Measurements from ENCODE around the gene SVOP. TPM values are rescaled to one million over a fixed set of nuclear protein-coding genes. Genes with fewer than 3 reads are reported as not detected.
"Not testable (repeated sequence)": the region's sequence is repeated elsewhere in the genome, so short reads cannot be mapped to it uniquely, and the experiment has no call there.

The SVOP gene
- total and polyA plus RNA-seq, 7 donors = 0.04 to 0.45 (median 0.08) TPM; not detected in 2

GRCh38 chr12:108876550-108876949 is 144.3 kb downstream of the SVOP start:
- intact Hi-C loops (cut with DNase I) = loop anchor here in 1 of 2 donors (5.0 kb wide), 1 partner anchor 71 kb away; no protein-coding TSS in a partner anchor
- no peak overlapping the region for H3K4me3 ChIP-seq
- no peaks in the 10 kb centered on the region for H3K36me3 ChIP-seq (ENCODE audit: insufficient read depth in 1 of 2, low read depth in 1 of 2)
- H3K4me1 ChIP-seq = no peaks in the 10 kb centered on the region
- DNase-seq = no peak
- no peak overlapping the region for H3K27ac ChIP-seq
- H3K27me3 ChIP-seq (ENCODE audit: insufficient read depth in 3 of 3, low read length in 2 of 3) = no peaks in the 10 kb centered on the region
- no peaks in the 10 kb centered on the region for H3K9me3 ChIP-seq
- TF ChIP-seq, protein P1, sequence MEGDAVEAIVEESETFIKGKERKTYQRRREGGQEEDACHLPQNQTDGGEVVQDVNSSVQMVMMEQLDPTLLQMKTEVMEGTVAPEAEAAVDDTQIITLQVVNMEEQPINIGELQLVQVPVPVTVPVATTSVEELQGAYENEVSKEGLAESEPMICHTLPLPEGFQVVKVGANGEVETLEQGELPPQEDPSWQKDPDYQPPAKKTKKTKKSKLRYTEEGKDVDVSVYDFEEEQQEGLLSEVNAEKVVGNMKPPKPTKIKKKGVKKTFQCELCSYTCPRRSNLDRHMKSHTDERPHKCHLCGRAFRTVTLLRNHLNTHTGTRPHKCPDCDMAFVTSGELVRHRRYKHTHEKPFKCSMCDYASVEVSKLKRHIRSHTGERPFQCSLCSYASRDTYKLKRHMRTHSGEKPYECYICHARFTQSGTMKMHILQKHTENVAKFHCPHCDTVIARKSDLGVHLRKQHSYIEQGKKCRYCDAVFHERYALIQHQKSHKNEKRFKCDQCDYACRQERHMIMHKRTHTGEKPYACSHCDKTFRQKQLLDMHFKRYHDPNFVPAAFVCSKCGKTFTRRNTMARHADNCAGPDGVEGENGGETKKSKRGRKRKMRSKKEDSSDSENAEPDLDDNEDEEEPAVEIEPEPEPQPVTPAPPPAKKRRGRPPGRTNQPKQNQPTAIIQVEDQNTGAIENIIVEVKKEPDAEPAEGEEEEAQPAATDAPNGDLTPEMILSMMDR (IDR thresholded peaks at IDR 0.05) = no peak
- no peak for ATAC-seq
- WGBS, 3 donors = 91 to 94% (median 91%) methylated on average over 3 of the region's 3 CpGs

DNA sequence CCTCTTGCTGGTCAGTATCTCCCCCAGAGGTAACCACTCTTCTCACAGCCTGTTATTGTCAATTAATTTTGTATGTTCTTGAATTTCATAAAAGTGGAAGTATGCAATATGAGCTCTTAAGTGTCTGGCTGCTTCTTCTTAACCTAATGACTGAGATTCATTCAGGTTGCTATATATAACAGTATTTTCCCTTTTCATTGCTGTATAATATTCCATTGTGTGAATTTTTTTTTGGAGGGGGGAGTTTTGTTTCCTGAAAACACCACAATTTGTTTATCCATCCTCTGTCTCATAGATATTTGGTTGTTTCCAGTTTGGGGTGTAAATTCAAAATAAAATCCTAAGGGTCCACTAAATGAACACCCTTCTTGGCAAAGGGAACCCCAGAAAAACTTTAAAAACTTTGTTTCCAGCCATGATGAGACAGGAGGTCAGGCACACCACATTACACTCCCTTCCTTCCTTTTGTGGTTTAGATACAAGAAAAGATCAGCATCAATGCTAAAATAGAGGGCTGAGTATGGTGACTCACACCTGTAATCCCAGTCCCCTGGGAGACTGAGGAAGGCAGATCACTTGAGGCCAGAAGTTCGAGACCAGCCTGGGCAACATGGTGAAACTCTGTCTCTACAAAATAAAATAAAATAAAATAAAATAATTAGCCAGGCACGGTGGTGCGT is 145.0 kb downstream of the SVOP start:
- Histone ChIP-seq H3K4me1 (no peaks in the 10 kb centered on the region), H3K4me3 (no peak overlapping the region), H3K36me3 (ENCODE audit: insufficient read depth in 1 of 2, low read depth in 1 of 2) (no peaks in the 10 kb centered on the region), H3K27me3 (ENCODE audit: insufficient read depth in 3 of 3, low read length in 2 of 3) (no peaks in the 10 kb centered on the region), H3K9me3 (no peaks in the 10 kb centered on the region), H3K27ac (no peak overlapping the region)
- WGBS, 3 donors = 77 to 82% (median 80%) methylated on average over 3 of the region's 3 CpGs
- intact Hi-C loops (cut with DNase I) = loop anchor here in 1 of 2 donors (5.0 kb wide), 1 partner anchor 71 kb away; no protein-coding TSS in a partner anchor
- TF ChIP-seq, protein P1 (IDR thresholded peaks at IDR 0.05) = no peak
- no peak for DNase-seq
- no peak for ATAC-seq

GRCh38 chr12:108875280-108875679 is 145.6 kb downstream of the SVOP start:
- intact Hi-C loops (cut with DNase I) = loop anchor here in 1 of 2 donors (5.0 kb wide), 1 partner anchor 72 kb away; no protein-coding TSS in a partner anchor
- DNase-seq (no peak), ATAC-seq (no peak)
- no peaks in the 10 kb centered on the region for H3K36me3 ChIP-seq (ENCODE audit: insufficient read depth in 1 of 2, low read depth in 1 of 2)
- no peak overlapping the region for H3K4me3 ChIP-seq
- no peaks in the 10 kb centered on the region for H3K4me1 ChIP-seq
- 23 to 29% (median 26%) methylated on average over 1 of the region's 1 CpG for WGBS, 3 donors
- no peak overlapping the region for H3K27ac ChIP-seq
- no peaks in the 10 kb centered on the region for H3K9me3 ChIP-seq
- TF ChIP-seq, protein P1 (IDR thresholded peaks at IDR 0.05) = no peak
- no peaks in the 10 kb centered on the region for H3K27me3 ChIP-seq (ENCODE audit: insufficient read depth in 3 of 3, low read length in 2 of 3)

GRCh38 chr12:108868781-108869180 is 152.1 kb downstream of the SVOP start:
- TF ChIP-seq, protein P1 (IDR thresholded peaks at IDR 0.05) = no peak
- ATAC-seq (no peak), DNase-seq (no peak)
- Histone ChIP-seq H3K4me3 (no peak overlapping the region), H3K9me3 (no peaks in the 10 kb centered on the region), H3K27me3 (ENCODE audit: insufficient read depth in 3 of 3, low read length in 2 of 3) (no peaks in the 10 kb centered on the region), H3K4me1 (no peaks in the 10 kb centered on the region), H3K27ac (no peak overlapping the region), H3K36me3 (ENCODE audit: insufficient read depth in 1 of 2, low read depth in 1 of 2) (no peaks in the 10 kb centered on the region)
- intact Hi-C loops (cut with DNase I) = no loop called here
- 89 to 96% (median 93%) methylated on average over 4 of the region's 4 CpGs for WGBS, 3 donors

GRCh38 chr12:108866083-108866482 is 154.8 kb downstream of the SVOP start:
- DNase-seq; H3K36me3 ChIP-seq (ENCODE audit: insufficient read depth in 1 of 2, low read depth in 1 of 2); H3K27me3 ChIP-seq (ENCODE audit: insufficient read depth in 3 of 3, low read length in 2 of 3); H3K4me3 ChIP-seq; ATAC-seq; intact Hi-C loops (cut with DNase I); H3K9me3 ChIP-seq; H3K27ac ChIP-seq; H3K4me1 ChIP-seq: not testable (repeated sequence)
- 86 to 91% (median 89%) methylated on average over 10 of the region's 10 CpGs for WGBS, 3 donors

Data from psoas muscle (tissue), 8 donors.